GM19452 (cell line): ENCODE measurements around the gene CYP2W1.
A peak's percentile ranks its signal among the peaks of the same experiment; 100 is the strongest.

ENCODE experiments used
- ATAC-seq: cut with Tn5 transposase; IDR thresholded peaks from one replicate; pipeline ENCODE4 v1.9.1; 2021; ENCODE audit not compliant: unreplicated experiment

Gene CYP2W1

GRCh38 chr7:1012004-1012715 is 29.2 kb downstream of the CYP2W1 start:
- ATAC-seq = no peak

- no peak for ATAC-seq
These were observed 29.7 kb downstream of the CYP2W1 start for GRCh38 chr7:1012716-1013095.

GRCh38 chr7:1013581-1013980 is 30.6 kb downstream of the CYP2W1 start:
- ATAC-seq = no peak

GRCh38 chr7:1014681-1015080 is 31.7 kb downstream of the CYP2W1 start:
- no peak for ATAC-seq

GRCh38 chr7:1015196-1016121 is 32.5 kb downstream of the CYP2W1 start:
- no peak for ATAC-seq

GRCh38 chr7:1016577-1017531 is 33.9 kb downstream of the CYP2W1 start:
- ATAC-seq = no peak

GRCh38 chr7:1017586-1018333 is 34.8 kb downstream of the CYP2W1 start:
- no peak for ATAC-seq

GRCh38 chr7:1018334-1018695 is 35.3 kb downstream of the CYP2W1 start:
- ATAC-seq = no peak

GRCh38 chr7:1019255-1019785 is 36.3 kb downstream of the CYP2W1 start:
- no peak for ATAC-seq

GRCh38 chr7:1019789-1020610 is 37.0 kb downstream of the CYP2W1 start:
- ATAC-seq = no peak

- no peak for ATAC-seq
These were observed 37.9 kb downstream of the CYP2W1 start for GRCh38 chr7:1020849-1021251.

- ATAC-seq = no peak
These were observed 38.4 kb downstream of the CYP2W1 start for GRCh38 chr7:1021366-1021765.

- ATAC-seq = no peak
These were observed 39.0 kb downstream of the CYP2W1 start for GRCh38 chr7:1021931-1022330.

- ATAC-seq = no peak
These were observed 39.4 kb downstream of the CYP2W1 start for GRCh38 chr7:1022356-1022755.

GRCh38 chr7:1022801-1023465 is 40.0 kb downstream of the CYP2W1 start:
- ATAC-seq = no peak

- ATAC-seq = peak; percentile 55
These were observed 41.4 kb downstream of the CYP2W1 start for GRCh38 chr7:1024331-1024841.

- no peak for ATAC-seq
These were observed 42.1 kb downstream of the CYP2W1 start for GRCh38 chr7:1024876-1025742.
